WERI-Rb-1 (cell line): ENCODE results near the gene ADGRG3.
"Not testable (repeated sequence)": the region's sequence is repeated elsewhere in the genome, so short reads cannot be mapped to it uniquely, and the experiment has no call there.

Source experiments
- DNase-seq: peaks from one replicate; pipeline ENCODE4 v3.0.0-alpha.2; 2020
- H3K27ac ChIP-seq: fragments of 250-450 bp; sonication (Bioruptor Pico); 2 replicates; pipeline ENCODE4 v1.5.1; 2020; ENCODE audit warnings: mild to moderate bottlenecking, moderate library complexity
- H3K27me3 ChIP-seq: fragments of 250-450 bp; sonication (Bioruptor Pico); 2 replicates; pipeline ENCODE4 v1.5.1; 2021; ENCODE audit warnings: mild to moderate bottlenecking, low read depth, moderate library complexity; ENCODE audit not compliant: insufficient read depth, severe bottlenecking
- H3K36me3 ChIP-seq: fragments of 250-450 bp; sonication (Bioruptor Pico); 2 replicates; pipeline ENCODE4 v1.5.1; 2020; ENCODE audit warnings: mild to moderate bottlenecking, moderate library complexity
- H3K4me3 ChIP-seq: 2 replicates; pipeline ENCODE4 v1.5.1; 2011; ENCODE audit warnings: low read depth, mild to moderate bottlenecking, control low read depth, low read length
- H3K9me3 ChIP-seq: fragments of 250-450 bp; sonication (Bioruptor Pico); 2 replicates; pipeline ENCODE4 v1.5.1; 2021; ENCODE audit warnings: mild to moderate bottlenecking, moderate library complexity; ENCODE audit not compliant: severe bottlenecking
- TF ChIP-seq, protein P1 (sequence below): IDR thresholded peaks from 2 replicates; pipeline ENCODE4 v1.5.1; 2011; ENCODE audit warnings: low read depth, mild to moderate bottlenecking, control low read depth, inconsistent platforms, low read length

Gene ADGRG3

DNA sequence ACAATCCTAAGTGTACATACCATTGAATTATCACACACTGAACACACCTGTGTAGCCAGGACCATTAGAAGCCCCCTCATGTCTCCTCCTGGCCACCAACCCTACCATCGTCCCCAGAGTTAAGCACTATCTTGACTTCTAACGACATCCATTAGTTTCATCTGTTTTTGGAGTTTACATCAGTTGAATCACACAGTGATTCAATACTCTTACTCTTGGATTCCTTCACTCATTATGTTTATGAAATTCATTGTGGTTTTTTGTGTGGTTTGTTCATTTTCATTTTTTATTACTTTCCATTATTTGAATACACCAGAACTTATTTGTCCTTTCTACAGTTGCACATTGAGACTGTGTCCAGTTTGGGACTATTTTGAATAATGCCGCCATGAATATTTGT is 40.1 kb downstream of the ADGRG3 start:
- no peaks in the 10 kb centered on the region for H3K9me3 ChIP-seq
- DNase-seq: no peak
- TF ChIP-seq, protein P1, sequence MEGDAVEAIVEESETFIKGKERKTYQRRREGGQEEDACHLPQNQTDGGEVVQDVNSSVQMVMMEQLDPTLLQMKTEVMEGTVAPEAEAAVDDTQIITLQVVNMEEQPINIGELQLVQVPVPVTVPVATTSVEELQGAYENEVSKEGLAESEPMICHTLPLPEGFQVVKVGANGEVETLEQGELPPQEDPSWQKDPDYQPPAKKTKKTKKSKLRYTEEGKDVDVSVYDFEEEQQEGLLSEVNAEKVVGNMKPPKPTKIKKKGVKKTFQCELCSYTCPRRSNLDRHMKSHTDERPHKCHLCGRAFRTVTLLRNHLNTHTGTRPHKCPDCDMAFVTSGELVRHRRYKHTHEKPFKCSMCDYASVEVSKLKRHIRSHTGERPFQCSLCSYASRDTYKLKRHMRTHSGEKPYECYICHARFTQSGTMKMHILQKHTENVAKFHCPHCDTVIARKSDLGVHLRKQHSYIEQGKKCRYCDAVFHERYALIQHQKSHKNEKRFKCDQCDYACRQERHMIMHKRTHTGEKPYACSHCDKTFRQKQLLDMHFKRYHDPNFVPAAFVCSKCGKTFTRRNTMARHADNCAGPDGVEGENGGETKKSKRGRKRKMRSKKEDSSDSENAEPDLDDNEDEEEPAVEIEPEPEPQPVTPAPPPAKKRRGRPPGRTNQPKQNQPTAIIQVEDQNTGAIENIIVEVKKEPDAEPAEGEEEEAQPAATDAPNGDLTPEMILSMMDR: no peak
- H3K36me3 ChIP-seq: no peaks in the 10 kb centered on the region
- H3K27ac ChIP-seq: no peak overlapping the region
- no peaks in the 10 kb centered on the region for H3K27me3 ChIP-seq
- H3K4me3 ChIP-seq: no peak overlapping the region

DNA sequence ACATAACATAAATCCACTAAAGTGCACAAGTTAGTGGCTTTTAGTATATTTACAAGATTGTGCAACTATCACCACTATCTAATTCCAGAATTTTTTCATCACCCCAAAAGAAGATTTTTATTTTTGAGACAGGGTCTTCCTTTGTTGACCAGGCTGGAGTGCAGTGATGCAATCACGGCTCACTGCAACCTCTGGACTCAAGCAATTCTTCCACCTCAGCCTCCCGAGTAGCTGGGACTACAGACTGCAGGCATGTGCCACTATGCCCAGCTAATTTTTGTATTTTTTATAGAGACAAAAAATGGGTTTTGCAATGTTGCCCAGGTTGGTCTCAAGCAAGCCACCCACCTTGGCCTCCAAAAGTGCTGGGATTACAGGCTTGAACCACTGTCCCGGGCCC is 41.6 kb downstream of the ADGRG3 start:
- Histone ChIP-seq H3K9me3 (no peaks in the 10 kb centered on the region), H3K27ac (no peak overlapping the region), H3K4me3 (no peak overlapping the region), H3K27me3 (no peaks in the 10 kb centered on the region), H3K36me3 (no peaks in the 10 kb centered on the region)
- DNase-seq: no peak
- TF ChIP-seq, protein P1: no peak

DNA sequence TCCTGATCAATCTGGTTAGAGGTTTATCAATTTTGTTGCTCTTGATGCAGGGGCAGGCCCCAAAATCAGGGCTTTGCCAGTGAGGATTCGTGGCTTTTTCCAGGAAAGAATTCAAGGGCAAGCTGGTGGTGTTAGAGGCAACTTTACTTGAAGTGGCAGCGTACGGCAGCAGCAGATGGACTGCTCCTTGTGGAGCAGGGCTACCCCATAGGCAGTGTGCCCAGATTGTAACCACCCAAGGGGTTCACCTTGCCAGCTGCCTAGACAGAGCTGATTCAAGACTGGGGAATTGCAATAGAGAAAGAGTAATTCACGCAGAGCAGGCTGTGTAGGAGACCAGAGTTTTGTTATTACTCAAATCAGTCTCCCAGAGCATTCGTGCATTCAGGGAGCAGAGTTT is 43.2 kb downstream of the ADGRG3 start:
- no peak for DNase-seq
- no peak overlapping the region for H3K4me3 ChIP-seq
- peak overlapping the region; percentile 6; the same call in 1 of the 2 replicates for H3K27ac ChIP-seq
- H3K9me3 ChIP-seq: no peaks in the 10 kb centered on the region
- H3K27me3 ChIP-seq: no peaks in the 10 kb centered on the region
- TF ChIP-seq, protein P1: no peak
- H3K36me3 ChIP-seq: no peaks in the 10 kb centered on the region

- Histone ChIP-seq H3K4me3 (no peak overlapping the region), H3K27ac (no peak overlapping the region), H3K36me3 (no peaks in the 10 kb centered on the region), H3K27me3 (no peaks in the 10 kb centered on the region), H3K9me3 (no peaks in the 10 kb centered on the region)
- DNase-seq: no peak
- TF ChIP-seq, protein P1: no peak
These were observed 43.9 kb downstream of the ADGRG3 start for GRCh38 chr16:57711993-57712392.

DNA sequence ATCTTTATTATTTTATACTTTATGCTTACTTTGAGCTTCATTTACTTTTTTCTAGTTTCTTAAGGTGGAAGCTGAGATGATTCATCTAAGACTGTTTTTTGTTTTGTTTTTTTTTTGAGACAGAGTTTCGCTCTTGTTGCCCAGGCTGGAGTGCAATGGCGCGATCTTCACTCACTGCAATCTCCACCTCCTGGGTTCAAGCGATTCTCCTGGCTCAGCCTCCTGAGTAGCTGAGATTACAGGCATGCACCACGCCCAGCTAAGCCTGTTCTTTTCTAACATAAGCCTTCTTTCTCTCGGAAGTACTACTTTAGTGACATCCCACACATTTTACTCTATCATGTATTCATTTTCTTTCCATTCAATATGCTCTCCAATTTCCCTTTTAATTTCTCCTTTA is 44.5 kb downstream of the ADGRG3 start:
- not testable (repeated sequence) for H3K36me3 ChIP-seq, H3K27ac ChIP-seq, H3K9me3 ChIP-seq, H3K27me3 ChIP-seq, H3K4me3 ChIP-seq
- DNase-seq: peak; percentile 42

DNA sequence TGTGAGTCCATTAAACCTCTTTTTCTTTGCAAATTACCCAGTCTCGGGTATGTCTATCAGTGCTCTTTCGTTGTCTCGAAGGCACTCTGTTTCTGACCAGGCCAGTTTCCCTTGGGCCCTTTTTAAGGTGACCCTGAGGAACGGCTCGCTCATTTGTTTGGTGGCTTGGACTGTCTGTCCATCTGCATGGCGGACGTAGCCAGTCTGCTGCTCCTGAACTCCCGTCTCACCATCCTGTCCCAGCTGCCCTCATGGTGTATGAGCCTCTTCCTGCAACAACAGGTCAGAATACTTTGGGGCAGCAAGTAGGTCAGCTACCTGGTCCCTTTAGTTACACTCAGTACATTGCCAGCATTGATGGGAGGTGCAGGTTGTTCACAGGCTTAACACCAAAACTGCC is 45.5 kb downstream of the ADGRG3 start:
- TF ChIP-seq, protein P1: no peak
- Histone ChIP-seq H3K36me3 (no peaks in the 10 kb centered on the region), H3K27me3 (no peaks in the 10 kb centered on the region), H3K4me3 (no peak overlapping the region), H3K27ac (no peak overlapping the region), H3K9me3 (no peaks in the 10 kb centered on the region)
- DNase-seq: no peak
